Measurements from ENCODE around the gene TMOD4. TPM values are rescaled to one million over a fixed set of nuclear protein-coding genes. Genes with fewer than 3 reads are reported as not detected.

TMOD4 gene
- total and polyA plus RNA-seq, 9 of the 15 experiments (the other 6 are each of a cell fraction or from before 2014, with no cell fraction given) = 0.18 to 1.8 (median 1.1) TPM; not detected in 1

GRCh38 chr1:151146412-151147131 is 29.2 kb downstream of the TMOD4 start, which contains the start of gene SEMA6C (continued):
- TF ChIP-seq MCM5 (IDR thresholded peaks at IDR 0.05; ENCODE audit: low read depth) (no peak), SRSF7 (optimal IDR thresholded peaks at IDR 0.05; ENCODE audit: low read depth, low read length) (no peak), RBM14 (IDR thresholded peaks at IDR 0.05; ENCODE audit: borderline replicate concordance, insufficient read depth, low read depth, low read length) (no peak), CBX2 (IDR thresholded peaks at IDR 0.05; ENCODE audit: insufficient read depth, low read length, poor library complexity, severe bottlenecking) (no peak), ARID3B (CRISPR knock-in tag; IDR thresholded peaks at IDR 0.05; ENCODE audit: borderline replicate concordance) (no peak), UBTF (IDR thresholded peaks at IDR 0.05; ENCODE audit: borderline replicate concordance in 1 of 2, low read depth in 2 of 2, low read length in 2 of 2) (no peak), NR3C1 (CRISPR knock-in tag; IDR thresholded peaks at IDR 0.05) (no peak), CTCF (IDR thresholded peaks at IDR 0.05 in 2 of 3, conservative IDR thresholded peaks at IDR 0.05 in 1 of 3; ENCODE audit: insufficient read depth in 2 of 3, low read depth in 1 of 3, low read length in 3 of 3) (no peak), MXD1 (CRISPR knock-in tag; IDR thresholded peaks at IDR 0.05; ENCODE audit: borderline replicate concordance, poor library complexity, severe bottlenecking) (no peak), BCOR (IDR thresholded peaks at IDR 0.05) (no peak), IFI16 (CRISPR knock-in tag; IDR thresholded peaks at IDR 0.05) (no peak), ZNF717 (CRISPR knock-in tag; IDR thresholded peaks at IDR 0.05) (no peak), TARDBP (IDR thresholded peaks at IDR 0.05) (peak; percentile 60; the same call in 1 of the 2 replicates)
